K562 (cell line): Measurements from ENCODE around the gene OVCA2. TPM values are rescaled to one million over a fixed set of nuclear protein-coding genes. Genes with fewer than 3 reads are reported as not detected.

Experiments used
- ATF7 ChIP-seq: fragments of 450-650 bp; IDR thresholded peaks from 2 replicates; pipeline ENCODE4 v1.7.1; 2014; ENCODE audit warnings: mild to moderate bottlenecking, moderate library complexity
- CEBPB ChIP-seq: fragments of 450-650 bp; IDR thresholded peaks from 2 replicates; pipeline ENCODE4 v1.6.1; 2016; ENCODE audit warnings: missing genetic modification characterization, missing compliant biosample characterization
- CREM ChIP-seq: IDR thresholded peaks from 2 replicates; pipeline ENCODE4 v1.6.1; 2014; ENCODE audit warnings: antibody characterized with exemption, low read depth
- FOXM1 ChIP-seq, 2 experiments: fragments of 450-650 bp in 1 of 2; sonication (generic) in 1 of 2; formaldehyde crosslinking in 1 of 2; IDR thresholded peaks; 2 replicates each; pipeline versions ENCODE4 v1.6.1 to v1.9.0; 2017 to 2022; ENCODE audit warnings: low read depth in 2 of 2, mild to moderate bottlenecking in 2 of 2, missing genetic modification reagents in 1 of 2, moderate library complexity in 1 of 2
- HNRNPL ChIP-seq: fragments of 200-400 bp; formaldehyde crosslinking; IDR thresholded peaks from 2 replicates; pipeline ENCODE4 v1.6.1; 2017; ENCODE audit warnings: low read depth, mild to moderate bottlenecking, low read length
- KLF6 ChIP-seq: fragments of 250-450 bp; sonication (Bioruptor Pico); IDR thresholded peaks from 2 replicates; pipeline ENCODE4 v1.4.0; 2020; ENCODE audit warnings: mild to moderate bottlenecking, moderate library complexity, borderline replicate concordance
- NR2C1 ChIP-seq, 2 experiments: fragments of 450-650 bp; IDR thresholded peaks; 2 replicates each; pipeline ENCODE4 v1.6.1; 2017; ENCODE audit warnings: mild to moderate bottlenecking in 2 of 2, antibody characterized with exemption in 1 of 2, inconsistent platforms in 1 of 2, missing compliant biosample characterization in 1 of 2, missing genetic modification characterization in 1 of 2
- NR2C2 ChIP-seq, 2 experiments: fragments of 200-800 bp in 1 of 2; sonication (Bioruptor generic) in 1 of 2; sonication (generic) in 1 of 2; formaldehyde crosslinking in 1 of 2; IDR thresholded peaks; 2 replicates each; pipeline versions ENCODE4 v1.6.1 to v1.8.0; 2016 to 2022; ENCODE audit warnings: mild to moderate bottlenecking in 1 of 2, missing compliant biosample characterization in 1 of 2, missing genetic modification characterization in 1 of 2, missing genetic modification reagents in 1 of 2
- PHF8 ChIP-seq: fragments of 200-600 bp; sonication (generic); IDR thresholded peaks from 2 replicates; pipeline ENCODE4 v1.6.1; 2012; ENCODE audit warnings: mixed run types, mild to moderate bottlenecking, inconsistent platforms, low read length, moderate library complexity, borderline replicate concordance
- THRAP3 ChIP-seq: fragments of 450-650 bp; IDR thresholded peaks from 2 replicates; pipeline ENCODE4 v1.6.1; 2016; ENCODE audit warnings: mild to moderate bottlenecking, inconsistent platforms, borderline replicate concordance
- polyA plus RNA-seq, 8 experiments: library from polyadenylated mRNA; depleted of rRNA in 4 of 8; stranded (reverse) in 5 of 8; unstranded in 3 of 8; fragments of >200 nt; fragmentation: Nextera tagmentation in 2 of 8; fragmentation: Illumina TruSeq in 1 of 8; extraction: Ambion mirVana in 2 of 8; extraction: Trizol in 1 of 8; gene quantifications; 2 replicates each; pipeline versions ENCODE4 v1.2.1 to v1.2.3, GENCODE V29; 2011 to 2014; ENCODE audit warnings: inconsistent platforms in 1 of 8, missing spikeins in 1 of 8
- total RNA-seq, 7 experiments: library from RNA; depleted of rRNA in 6 of 7; stranded (reverse); fragments of >200 nt in 6 of 7; fragmentation: Illumina TruSeq in 2 of 7; extraction: Trizol in 2 of 7; gene quantifications; 2 replicates each; pipeline versions ENCODE4 v1.2.1 to v1.2.3, GENCODE V29; 2011 to 2021; ENCODE audit warnings: low replicate concordance in 1 of 7
- TF ChIP-seq, protein P1 (sequence below): fragments of 250-450 bp; sonication (Bioruptor Pico); IDR thresholded peaks from 2 replicates; pipeline ENCODE4 v1.8.0; 2022; ENCODE audit warnings: moderate library complexity, mild to moderate bottlenecking, inconsistent platforms
- TF ChIP-seq, protein P2 (sequence below): fragments of 450-650 bp; IDR thresholded peaks from 2 replicates; pipeline ENCODE4 v1.6.1; 2017; ENCODE audit warnings: antibody characterized with exemption, mild to moderate bottlenecking
- TF ChIP-seq, protein P3 (sequence below): sonication (generic); formaldehyde crosslinking; IDR thresholded peaks from 2 replicates; pipeline ENCODE4 v1.5.0; 2020; ENCODE audit warnings: missing genetic modification reagents

The OVCA2 gene
- total and polyA plus RNA-seq, 9 of the 15 experiments (the other 6 are each of a cell fraction or from before 2014, with no cell fraction given): 3.0 to 23.7 (median 14.1) TPM

DNA sequence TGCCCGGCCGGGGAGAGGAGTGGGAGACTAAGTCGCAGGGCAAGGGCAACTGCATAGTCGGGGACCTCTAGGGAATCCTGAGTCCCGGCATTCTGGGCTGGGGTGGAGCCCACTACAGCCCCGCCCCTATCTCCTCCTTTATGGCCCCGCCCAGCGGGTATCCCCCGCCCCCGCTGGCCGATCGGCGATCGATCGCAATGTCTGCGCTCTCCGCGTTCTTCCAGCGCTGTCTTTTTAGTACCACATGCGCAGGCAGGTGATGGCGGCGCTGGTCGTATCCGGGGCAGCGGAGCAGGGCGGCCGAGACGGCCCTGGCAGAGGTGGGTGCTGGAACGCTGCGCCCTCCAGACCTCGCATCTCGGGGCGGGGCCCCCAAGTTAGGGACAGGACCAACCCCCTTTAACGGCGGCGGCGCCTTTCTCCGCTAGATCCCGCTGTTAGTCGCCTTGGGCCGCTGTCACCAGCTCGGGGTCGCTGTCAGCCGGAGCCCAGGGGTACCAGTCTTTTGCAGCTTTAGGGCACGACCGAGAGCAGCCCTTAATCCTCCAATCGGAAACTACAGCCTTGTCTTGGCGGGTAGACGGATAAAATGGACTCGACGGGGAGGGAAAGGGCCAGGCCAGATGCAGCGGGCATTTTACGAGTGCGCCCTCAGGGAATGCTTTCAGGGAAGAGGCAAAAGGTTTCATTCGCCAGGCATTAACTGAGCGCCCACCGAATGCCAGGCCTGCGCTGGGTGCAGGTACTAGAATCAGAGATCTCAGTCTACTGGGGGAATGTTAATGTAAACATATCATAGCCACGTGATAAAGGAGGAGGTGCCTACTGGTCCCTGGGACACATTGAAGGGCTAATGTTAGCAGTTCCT lies 11.7 kb upstream of the OVCA2 start, which contains the start of gene DPH1 (continued):
- peak; percentile 62 for TF ChIP-seq CREM
- TF ChIP-seq CEBPB: no peak
- TF ChIP-seq, protein P1, sequence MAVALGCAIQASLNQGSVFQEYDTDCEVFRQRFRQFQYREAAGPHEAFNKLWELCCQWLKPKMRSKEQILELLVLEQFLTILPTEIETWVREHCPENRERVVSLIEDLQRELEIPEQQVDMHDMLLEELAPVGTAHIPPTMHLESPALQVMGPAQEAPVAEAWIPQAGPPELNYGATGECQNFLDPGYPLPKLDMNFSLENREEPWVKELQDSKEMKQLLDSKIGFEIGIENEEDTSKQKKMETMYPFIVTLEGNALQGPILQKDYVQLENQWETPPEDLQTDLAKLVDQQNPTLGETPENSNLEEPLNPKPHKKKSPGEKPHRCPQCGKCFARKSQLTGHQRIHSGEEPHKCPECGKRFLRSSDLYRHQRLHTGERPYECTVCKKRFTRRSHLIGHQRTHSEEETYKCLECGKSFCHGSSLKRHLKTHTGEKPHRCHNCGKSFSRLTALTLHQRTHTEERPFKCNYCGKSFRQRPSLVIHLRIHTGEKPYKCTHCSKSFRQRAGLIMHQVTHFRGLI: no peak
- TF ChIP-seq, protein P2, sequence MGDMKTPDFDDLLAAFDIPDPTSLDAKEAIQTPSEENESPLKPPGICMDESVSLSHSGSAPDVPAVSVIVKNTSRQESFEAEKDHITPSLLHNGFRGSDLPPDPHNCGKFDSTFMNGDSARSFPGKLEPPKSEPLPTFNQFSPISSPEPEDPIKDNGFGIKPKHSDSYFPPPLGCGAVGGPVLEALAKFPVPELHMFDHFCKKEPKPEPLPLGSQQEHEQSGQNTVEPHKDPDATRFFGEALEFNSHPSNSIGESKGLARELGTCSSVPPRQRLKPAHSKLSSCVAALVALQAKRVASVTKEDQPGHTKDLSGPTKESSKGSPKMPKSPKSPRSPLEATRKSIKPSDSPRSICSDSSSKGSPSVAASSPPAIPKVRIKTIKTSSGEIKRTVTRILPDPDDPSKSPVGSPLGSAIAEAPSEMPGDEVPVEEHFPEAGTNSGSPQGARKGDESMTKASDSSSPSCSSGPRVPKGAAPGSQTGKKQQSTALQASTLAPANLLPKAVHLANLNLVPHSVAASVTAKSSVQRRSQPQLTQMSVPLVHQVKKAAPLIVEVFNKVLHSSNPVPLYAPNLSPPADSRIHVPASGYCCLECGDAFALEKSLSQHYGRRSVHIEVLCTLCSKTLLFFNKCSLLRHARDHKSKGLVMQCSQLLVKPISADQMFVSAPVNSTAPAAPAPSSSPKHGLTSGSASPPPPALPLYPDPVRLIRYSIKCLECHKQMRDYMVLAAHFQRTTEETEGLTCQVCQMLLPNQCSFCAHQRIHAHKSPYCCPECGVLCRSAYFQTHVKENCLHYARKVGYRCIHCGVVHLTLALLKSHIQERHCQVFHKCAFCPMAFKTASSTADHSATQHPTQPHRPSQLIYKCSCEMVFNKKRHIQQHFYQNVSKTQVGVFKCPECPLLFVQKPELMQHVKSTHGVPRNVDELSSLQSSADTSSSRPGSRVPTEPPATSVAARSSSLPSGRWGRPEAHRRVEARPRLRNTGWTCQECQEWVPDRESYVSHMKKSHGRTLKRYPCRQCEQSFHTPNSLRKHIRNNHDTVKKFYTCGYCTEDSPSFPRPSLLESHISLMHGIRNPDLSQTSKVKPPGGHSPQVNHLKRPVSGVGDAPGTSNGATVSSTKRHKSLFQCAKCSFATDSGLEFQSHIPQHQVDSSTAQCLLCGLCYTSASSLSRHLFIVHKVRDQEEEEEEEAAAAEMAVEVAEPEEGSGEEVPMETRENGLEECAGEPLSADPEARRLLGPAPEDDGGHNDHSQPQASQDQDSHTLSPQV: no peak
- TF ChIP-seq FOXM1 (IDR thresholded peaks at IDR 0.05; ENCODE audit: low read depth): peak; percentile 75; the same call in 1 of the 2 replicates
- no peak for TF ChIP-seq FOXM1 (CRISPR knock-in tag; IDR thresholded peaks at IDR 0.05; ENCODE audit: low read depth)
- TF ChIP-seq NR2C2 (CRISPR knock-in tag; IDR thresholded peaks at IDR 0.05): no peak
- TF ChIP-seq NR2C2 (tag; IDR thresholded peaks at IDR 0.05): peak; percentile 41; the same call in 1 of the 2 replicates
- TF ChIP-seq PHF8: peak; percentile 78; the same call in 1 of the 2 replicates
- no peak for TF ChIP-seq HNRNPL
- TF ChIP-seq THRAP3: no peak
- TF ChIP-seq NR2C1 (IDR thresholded peaks at IDR 0.05): no peak
- TF ChIP-seq NR2C1 (tag; IDR thresholded peaks at IDR 0.05): no peak
- no peak for TF ChIP-seq KLF6 (CRISPR knock-in tag)
- TF ChIP-seq ATF7: peak; percentile 54
- TF ChIP-seq, protein P3, sequence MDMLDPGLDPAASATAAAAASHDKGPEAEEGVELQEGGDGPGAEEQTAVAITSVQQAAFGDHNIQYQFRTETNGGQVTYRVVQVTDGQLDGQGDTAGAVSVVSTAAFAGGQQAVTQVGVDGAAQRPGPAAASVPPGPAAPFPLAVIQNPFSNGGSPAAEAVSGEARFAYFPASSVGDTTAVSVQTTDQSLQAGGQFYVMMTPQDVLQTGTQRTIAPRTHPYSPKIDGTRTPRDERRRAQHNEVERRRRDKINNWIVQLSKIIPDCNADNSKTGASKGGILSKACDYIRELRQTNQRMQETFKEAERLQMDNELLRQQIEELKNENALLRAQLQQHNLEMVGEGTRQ (CRISPR knock-in tag): peak; percentile 71
